ENCODE measurements around the gene BARHL2.

DNA sequence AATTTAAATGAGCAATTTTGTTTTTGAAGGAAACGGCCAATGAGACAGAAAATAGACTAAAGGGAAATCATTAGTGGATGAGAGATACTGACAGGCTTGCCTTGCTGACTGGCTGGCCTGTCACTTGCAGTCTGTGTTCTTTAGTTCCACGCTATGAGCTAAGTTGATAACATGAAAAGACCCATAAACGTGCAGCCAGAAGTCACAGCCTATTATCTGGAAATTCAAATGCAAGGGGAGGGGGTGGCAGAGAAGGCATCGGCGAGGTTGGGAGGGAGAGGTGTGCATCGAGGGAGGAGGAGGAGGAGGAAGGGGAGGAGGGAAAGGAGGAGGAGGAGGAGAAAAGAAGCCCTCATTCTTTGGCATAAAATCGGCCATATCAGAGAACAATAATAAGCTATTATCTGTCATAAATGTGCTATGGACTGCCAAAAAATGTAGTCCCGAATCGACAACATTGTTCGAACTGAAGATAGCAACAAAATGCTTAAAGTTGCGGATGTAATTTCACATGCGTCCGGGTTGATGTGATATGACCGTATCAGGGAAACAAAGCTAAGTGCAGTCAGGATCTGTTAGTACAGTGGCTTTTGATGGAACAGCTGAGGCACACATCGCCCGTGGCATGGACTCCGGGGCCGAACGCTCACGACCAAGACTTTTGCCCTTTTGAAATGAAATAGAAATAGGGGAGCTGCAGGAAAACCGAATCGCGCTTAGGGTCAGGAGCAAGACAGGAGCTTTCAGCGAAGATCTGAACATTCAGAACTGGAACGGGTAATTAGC is 11.6 kb upstream of the BARHL2 start:
- TF ChIP-seq, protein P1, sequence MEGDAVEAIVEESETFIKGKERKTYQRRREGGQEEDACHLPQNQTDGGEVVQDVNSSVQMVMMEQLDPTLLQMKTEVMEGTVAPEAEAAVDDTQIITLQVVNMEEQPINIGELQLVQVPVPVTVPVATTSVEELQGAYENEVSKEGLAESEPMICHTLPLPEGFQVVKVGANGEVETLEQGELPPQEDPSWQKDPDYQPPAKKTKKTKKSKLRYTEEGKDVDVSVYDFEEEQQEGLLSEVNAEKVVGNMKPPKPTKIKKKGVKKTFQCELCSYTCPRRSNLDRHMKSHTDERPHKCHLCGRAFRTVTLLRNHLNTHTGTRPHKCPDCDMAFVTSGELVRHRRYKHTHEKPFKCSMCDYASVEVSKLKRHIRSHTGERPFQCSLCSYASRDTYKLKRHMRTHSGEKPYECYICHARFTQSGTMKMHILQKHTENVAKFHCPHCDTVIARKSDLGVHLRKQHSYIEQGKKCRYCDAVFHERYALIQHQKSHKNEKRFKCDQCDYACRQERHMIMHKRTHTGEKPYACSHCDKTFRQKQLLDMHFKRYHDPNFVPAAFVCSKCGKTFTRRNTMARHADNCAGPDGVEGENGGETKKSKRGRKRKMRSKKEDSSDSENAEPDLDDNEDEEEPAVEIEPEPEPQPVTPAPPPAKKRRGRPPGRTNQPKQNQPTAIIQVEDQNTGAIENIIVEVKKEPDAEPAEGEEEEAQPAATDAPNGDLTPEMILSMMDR (IDR thresholded peaks at IDR 0.05) = no peak
- TF ChIP-seq POLR2A (IDR thresholded peaks at IDR 0.05) = no peak
